ELR (cell line): ENCODE measurements around the gene ADGRV1.

Experiments
- DNase-seq: peaks from one replicate; pipeline ENCODE4 v3.0.0-alpha.2; 2015; ENCODE audit warnings: low read depth

The ADGRV1 gene

DNA sequence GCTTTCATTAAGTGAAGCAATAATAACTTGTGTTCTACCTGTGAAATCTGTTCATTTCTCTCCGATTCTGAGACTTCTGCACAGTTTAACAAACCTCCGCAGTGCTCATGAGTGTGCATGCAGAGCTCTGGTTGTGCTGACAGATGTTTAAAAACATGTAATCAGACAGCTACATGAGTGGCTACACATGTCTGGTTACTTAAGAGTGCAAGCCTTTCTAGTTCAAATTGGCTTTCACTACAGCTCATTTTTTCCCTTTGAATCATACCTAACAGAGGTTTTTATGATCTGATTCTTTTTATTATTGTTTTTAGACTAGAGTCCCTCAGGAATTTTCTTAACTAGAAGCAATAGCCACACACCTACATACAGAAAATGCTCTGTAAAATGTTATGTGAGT is 514.3 kb downstream of the ADGRV1 start:
- no peak for DNase-seq

DNA sequence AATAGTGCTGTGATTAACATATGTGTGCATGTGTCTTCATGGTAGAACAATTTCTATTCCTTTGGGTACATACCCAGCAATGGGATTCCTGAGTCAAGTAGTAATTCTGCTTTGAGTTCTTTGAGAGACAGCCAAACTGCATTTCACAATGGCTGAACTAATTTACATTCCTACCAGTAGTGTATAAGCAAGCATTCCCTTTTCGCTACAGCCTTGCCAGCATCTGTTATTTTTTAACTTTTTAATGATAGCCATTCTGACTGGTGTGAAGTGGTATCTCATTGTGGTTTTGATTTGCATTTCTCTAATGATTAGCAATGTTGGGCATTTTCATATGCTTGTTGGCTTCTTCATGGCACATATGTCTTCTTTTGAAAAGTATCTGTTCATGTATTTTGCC is 516.0 kb downstream of the ADGRV1 start:
- DNase-seq = peak; percentile 10

DNA sequence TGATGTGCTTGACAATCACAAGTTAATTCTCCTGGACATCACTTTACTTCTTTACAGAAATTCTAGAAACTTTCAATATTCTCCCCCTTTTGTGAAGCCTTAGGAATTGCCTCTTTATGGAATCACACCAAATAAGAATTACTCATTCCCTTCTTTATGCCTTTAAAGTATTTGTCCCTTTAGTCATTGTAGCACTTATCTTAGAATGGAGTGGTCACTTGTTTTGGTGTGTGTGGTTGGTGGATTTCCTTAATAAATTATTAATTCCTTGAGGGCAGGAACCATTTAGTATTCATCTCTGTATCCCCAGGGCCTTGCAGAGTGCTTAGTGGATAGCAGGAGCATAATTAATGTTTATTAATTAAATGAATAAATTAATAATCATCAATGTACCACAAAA is 517.5 kb downstream of the ADGRV1 start:
- peak; percentile 4 for DNase-seq

DNA sequence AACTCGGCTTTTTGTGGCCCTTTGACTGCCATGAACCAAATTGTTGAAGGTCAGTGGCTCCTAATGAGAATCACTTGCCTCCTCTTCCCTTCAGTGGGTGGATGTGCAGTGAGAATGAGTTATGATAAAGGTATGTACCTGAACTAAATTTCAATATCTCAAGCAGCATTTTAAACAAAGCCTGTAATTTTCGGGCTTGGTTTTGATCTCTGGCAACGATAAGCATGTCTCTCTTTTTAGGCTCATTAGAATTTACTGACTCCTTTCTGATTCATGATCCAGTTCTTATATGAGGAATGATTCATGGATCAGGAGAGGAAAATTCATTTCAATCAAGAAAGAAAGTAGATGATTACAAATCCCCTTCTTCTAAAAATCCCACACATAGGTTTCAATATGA is 519.0 kb downstream of the ADGRV1 start:
- DNase-seq = peak; percentile 15

DNA sequence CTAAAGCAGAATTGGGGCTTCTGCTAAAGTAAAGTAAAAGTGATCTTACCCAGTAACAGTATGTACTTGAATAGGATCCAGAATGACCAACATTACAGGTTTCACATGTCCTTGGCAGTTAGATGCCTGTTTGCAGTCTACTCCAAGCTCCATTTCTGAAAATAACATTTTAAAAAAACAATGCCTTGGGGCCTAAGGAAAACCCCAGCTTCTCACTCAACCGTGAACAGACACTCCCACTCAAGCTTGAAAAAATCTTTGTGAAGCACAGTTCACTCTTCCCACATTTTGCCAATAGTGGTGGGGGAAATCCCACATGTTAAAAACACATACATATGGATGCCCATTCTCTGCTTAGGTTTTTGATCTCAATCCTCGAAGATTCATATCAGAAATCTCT is 520.4 kb downstream of the ADGRV1 start:
- no peak for DNase-seq

DNA sequence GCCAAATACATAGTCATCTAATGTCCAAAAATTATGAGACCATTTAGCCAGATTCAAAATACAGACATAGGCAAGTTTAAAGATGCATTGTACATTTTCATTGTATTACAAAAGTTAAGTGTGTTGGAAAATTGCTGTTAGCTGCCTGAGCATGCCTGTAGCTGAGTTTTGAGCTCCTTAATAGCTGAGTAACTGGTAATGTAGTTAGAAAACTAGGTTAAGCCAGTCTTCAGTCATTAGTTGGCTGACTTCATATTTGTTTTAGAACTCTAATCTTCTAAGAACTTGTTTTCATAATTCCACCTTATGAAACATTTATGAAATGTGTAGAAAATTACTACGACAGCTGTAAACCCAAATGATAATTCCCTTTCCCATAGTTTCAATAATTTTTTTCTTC is 531.2 kb downstream of the ADGRV1 start:
- DNase-seq = no peak

DNA sequence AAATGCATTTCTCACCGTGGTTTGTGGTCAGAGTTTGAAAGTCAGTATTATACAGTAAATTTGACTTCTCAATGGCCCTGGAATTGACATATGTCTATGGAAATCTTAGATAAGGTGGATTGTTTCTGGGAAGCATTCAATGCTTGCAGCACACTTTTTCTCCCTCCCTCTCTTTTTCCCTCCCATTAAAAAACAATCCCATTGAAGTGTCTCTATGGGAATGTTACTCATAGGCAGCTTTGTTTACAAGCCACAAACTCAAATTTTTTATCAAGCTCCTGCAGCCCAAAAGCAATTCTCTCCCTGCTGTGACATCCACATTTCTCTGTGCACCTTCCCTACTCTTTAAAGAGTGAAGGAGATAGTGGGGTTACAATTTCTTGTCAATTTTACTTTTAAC is 532.4 kb downstream of the ADGRV1 start:
- no peak for DNase-seq

DNA sequence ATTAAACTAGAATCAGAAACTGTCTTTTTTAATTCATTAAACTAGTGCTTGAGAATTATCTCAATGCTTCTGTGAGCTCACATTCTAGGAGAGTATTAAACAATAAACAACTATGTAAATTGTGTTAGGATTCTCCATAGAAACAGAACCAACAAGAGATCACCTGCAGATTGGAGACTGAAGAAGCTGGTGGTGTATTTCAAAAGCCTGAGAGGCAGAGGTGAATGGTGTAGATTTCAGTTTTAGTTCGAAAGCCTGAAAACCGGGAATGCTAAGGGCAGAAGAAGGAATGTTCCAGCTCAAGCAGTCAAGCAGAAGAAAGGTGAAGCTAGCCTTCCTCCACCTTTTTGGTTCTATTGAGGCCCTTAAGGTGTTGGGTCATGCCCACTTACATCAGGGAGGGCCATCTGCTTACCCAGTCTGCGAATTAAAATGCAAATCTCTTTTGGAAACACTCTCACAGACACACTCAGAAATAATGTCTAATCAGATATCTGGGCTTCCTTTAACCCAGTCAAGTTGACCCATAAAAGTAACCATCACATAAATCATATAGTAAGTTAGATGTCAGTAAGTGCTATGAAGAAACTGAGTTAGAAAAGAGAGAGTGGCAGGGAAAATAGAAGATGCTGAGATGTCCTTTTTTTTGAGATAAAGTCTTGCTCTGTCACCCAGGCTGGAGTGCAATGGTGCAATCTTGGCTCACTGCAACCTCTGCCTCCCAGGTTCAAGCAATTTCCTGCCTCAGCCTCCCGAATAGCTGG is 533.1 kb downstream of the ADGRV1 start:
- no peak for DNase-seq

DNA sequence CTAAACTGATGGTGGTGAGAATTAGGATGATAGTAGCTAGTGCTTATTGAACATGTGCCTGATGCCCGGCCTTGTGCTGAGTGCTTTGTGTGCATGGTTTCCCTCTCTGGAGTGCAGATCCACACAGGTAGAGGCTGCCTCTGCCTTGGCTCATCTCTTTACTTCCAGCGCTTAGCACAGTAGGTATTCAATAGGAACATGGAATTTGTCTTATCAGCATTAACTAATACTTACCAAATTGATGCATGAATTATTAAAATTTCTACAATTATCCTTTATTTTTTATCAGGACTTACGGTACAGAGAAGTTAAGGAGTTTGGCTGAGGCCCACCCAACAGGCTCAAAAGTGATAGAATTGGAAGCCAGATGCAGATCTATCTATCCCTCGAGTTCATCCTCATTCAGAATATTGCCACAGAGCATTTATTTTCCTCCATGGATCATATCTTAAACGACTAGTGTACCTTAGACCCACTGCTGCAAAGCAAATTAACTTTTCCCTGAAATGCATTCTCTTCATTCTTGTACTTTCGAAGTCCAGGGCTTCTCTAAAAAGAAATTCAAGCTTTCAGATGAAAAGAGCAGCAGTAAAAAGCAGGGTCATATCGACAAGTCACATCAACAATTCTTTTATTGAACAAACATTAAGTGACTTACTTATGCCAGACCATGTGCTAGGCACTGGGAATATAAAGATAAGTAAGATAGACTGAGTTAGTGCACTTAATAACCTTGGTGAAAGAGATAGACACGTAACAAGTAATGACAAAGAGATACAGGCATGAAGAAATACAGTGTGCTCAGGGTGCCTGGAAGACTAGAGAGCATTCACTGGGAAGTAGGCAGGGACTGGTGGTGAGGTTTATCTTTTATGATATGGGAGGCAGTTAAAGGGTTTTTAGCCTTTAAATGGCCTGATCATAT is 534.5 kb downstream of the ADGRV1 start:
- no peak for DNase-seq

DNA sequence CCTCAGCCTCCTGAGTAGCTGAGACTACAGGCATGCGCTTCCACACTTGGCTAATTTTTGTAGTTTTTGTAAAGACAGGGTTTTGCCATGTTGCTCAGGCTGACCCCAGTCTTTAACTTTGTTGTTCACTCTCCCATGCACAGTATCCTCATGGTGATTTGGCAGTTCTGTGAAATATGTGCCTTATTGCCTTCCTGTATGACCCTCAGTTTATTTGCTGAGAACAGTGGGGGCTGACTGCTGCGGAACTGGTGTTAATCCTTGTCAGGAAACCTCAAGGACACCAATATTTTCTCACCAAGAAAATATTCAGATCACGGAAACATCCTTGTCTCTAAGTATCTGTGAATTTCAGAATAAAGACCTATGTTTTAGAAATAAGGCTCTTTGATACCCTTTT is 536.7 kb downstream of the ADGRV1 start:
- no peak for DNase-seq

DNA sequence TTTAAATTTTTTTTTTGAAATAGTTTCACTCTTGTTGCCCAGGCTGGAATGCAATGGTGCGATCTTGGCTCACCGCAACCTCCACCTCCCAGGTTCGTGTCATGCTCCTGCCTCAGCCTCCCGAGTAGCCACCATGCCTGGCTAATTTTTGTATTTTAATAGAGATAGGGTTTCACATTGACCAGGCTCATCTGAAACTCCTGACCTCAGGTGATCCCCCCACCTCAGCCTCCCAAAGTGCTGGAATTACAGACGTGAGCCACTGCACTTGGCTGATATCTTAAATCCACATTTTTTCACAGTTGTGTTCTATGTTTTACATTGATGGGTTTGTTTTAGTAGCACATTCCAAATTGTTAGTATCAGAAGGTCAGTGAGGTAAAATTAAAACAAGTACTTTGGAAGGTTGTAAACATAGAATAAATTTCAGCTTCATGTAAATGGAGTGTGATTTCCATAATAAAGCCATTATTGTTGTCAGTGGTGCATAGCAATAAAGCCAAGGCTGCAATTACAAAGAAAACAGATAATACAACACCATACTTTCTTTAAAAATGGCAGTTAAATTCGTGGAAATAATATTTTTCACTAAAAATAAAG is 537.3 kb downstream of the ADGRV1 start:
- DNase-seq = no peak

DNA sequence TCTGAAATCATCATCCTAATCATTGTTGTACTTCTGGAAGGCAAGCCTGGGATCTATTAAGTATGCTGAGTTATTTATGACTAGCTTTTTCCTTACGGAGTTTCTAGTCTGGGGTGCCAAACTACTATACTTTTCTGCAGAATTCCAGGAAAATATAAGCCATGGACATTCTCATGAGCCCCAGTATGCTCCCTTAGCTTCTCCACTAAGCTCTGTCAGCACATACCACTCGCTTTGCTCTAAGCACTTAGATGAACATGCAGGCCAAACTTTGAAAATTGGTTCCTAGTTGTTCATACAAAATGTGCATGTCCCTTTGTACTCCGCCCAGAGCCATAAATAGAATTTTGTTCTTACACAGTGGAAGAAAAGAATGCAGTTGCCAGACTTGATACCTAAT is 539.9 kb downstream of the ADGRV1 start:
- no peak for DNase-seq

DNA sequence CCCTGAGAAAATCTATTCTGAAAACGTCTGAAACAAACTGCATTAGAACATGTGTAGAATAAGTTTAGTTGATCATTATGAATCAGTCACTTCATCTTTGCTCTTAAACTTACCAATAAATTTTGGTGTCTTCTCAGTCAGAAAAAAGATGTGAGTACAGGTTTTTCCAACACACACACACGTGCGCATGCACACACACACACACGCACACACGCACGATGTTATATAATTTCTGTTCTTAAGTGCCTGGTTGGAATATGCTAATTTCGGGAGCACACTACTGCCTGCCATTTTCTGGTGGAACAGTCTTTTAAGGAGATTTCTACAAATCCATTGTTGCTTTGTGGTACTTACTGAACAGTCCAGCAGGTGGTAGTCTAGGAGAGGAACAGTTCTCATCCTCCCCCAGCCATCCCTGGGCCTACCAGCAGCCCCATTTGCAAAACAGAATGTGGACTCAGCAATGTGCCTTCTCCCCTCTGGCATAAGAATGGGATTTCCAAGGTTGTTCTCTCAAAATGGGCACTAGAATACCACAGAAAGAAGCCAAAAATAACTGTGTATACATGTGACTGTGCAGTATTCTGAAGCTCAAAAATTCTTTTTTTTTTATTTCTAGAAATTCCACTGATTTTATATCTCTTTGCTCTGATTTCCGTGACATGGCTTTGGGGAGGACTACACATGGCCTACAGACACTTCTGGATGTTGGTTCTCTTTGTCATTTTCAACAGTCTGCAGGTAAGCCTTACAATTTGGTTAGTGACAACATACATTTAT is 543.2 kb downstream of the ADGRV1 start:
- DNase-seq = peak; percentile 86

GRCh38 chr5:91103353-91104061 is 544.9 kb downstream of the ADGRV1 start:
- peak; percentile 27 for DNase-seq

- no peak for DNase-seq
These were observed 545.5 kb downstream of the ADGRV1 start for GRCh38 chr5:91104062-91104448.

GRCh38 chr5:91106842-91107511 is 548.4 kb downstream of the ADGRV1 start:
- DNase-seq = no peak

DNA sequence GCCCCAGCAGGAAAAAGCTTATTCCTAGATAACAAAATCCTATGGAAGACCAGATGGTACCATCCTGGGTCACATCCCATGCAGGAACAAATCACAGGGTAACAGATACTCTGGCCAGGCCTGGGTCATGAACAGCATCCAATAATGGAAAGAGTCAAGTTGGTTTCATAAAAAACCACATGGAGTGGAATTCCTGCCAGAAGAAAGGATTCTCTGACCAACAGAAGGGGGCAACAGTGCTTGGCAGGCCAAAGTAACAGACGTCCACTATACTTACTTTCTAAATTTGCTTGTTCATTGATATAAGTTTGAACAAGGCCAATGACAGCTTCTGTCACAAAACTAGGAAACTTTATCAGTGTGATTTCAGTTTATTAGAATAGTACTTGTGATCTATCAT is 551.0 kb downstream of the ADGRV1 start:
- peak; percentile 13 for DNase-seq

DNA sequence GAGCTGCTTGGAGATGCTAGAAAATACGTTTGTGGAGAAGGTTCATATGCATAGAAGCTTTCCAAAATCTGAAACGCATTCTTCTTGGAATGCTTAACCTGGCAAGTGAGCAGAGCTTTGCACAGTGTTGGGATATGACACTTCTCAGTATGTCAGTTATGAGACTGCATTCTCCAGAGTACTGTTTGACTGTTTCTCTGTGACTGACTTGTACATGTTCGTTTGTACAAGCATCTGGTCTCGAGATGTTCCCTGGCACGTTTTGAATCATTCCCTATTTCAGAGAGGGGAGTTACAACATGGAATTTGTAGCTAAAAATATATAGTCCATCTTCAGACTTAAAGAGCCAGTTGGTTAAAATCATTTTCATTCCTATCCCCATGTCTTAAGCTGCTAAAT is 552.1 kb downstream of the ADGRV1 start:
- DNase-seq = no peak

DNA sequence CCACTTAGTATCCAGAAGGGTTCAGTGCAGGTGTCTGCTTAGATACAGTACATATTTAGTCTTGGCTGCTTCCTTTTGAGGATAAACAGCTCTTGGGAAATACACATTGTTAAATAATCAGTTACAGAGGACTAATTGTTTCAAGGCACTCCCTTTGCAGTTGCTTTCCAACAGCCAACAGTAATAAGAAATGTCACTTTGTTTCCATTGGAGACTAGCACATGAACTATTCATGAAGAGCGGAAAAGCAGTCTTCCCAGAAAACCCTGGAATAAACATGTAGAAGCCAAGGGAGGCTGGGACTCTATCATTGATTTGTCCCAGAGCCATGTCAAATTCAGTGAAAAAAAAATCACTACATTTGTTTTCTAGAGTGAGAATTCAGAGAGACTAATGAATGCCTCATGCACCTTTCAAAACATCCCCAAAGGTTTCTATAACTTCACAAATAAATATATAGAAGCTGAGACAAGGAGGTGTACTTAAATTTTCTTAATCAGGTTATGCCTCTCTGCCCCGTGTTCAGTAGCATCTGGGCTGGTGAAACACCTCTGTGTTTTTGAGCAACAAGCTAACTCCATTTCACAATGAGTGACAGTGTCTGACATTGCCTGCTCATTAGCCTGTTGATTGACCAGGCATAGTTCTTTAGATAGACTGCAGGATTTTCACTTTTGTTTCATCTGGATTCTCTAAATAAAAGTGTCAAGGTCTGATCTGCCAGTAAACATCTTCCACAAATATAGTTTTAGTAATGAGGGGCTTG is 553.1 kb downstream of the ADGRV1 start:
- DNase-seq = no peak

- DNase-seq = no peak
These were observed 556.1 kb downstream of the ADGRV1 start for GRCh38 chr5:91114658-91115057.
